Astrocyte of the spinal cord (primary cell): ENCODE data around the gene NEK11.

Experiments
- DNase-seq: peaks from one replicate; pipeline ENCODE4 v3.0.0; 2011; ENCODE audit warnings: low read depth, low spot score
- H3K4me3 ChIP-seq: 2 replicates; pipeline ENCODE4 v1.5.1; 2011; ENCODE audit warnings: low read depth, mild to moderate bottlenecking, low read length, moderate library complexity
- in situ Hi-C: cut with HindIII; loops from 2 replicates; pipeline ENCODE4 v1.10.0; 2017; ENCODE audit warnings: low sequenced_read_pairs
- TF ChIP-seq, protein P1 (sequence below): IDR thresholded peaks from 2 replicates; pipeline ENCODE4 v1.5.1; 2012; ENCODE audit warnings: low read depth, mild to moderate bottlenecking, low read length, inconsistent platforms

The NEK11 gene

DNA sequence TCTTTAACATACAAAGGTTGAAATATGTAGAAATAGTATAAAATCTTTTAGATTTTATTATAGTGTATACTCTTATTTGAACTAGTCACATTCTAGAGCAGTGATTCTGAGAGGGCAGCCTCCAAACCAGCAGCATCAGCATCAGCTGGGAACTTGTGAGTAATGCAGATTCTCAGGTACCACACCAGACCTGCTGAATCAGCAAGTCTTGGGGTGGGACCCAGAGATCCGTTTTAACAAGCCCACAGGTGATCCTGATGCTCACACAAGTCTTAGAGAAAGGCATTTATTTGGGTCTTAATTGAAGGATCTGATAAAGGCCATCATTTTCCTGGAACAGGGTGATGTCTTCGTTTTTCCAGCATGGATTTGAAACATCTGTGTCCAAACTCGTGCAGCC is 195.9 kb downstream of the NEK11 start:
- DNase-seq, result no peak
- TF ChIP-seq, protein P1, sequence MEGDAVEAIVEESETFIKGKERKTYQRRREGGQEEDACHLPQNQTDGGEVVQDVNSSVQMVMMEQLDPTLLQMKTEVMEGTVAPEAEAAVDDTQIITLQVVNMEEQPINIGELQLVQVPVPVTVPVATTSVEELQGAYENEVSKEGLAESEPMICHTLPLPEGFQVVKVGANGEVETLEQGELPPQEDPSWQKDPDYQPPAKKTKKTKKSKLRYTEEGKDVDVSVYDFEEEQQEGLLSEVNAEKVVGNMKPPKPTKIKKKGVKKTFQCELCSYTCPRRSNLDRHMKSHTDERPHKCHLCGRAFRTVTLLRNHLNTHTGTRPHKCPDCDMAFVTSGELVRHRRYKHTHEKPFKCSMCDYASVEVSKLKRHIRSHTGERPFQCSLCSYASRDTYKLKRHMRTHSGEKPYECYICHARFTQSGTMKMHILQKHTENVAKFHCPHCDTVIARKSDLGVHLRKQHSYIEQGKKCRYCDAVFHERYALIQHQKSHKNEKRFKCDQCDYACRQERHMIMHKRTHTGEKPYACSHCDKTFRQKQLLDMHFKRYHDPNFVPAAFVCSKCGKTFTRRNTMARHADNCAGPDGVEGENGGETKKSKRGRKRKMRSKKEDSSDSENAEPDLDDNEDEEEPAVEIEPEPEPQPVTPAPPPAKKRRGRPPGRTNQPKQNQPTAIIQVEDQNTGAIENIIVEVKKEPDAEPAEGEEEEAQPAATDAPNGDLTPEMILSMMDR, result no peak
- in situ Hi-C loops, result no loop called here
- no peak overlapping the region for H3K4me3 ChIP-seq

DNA sequence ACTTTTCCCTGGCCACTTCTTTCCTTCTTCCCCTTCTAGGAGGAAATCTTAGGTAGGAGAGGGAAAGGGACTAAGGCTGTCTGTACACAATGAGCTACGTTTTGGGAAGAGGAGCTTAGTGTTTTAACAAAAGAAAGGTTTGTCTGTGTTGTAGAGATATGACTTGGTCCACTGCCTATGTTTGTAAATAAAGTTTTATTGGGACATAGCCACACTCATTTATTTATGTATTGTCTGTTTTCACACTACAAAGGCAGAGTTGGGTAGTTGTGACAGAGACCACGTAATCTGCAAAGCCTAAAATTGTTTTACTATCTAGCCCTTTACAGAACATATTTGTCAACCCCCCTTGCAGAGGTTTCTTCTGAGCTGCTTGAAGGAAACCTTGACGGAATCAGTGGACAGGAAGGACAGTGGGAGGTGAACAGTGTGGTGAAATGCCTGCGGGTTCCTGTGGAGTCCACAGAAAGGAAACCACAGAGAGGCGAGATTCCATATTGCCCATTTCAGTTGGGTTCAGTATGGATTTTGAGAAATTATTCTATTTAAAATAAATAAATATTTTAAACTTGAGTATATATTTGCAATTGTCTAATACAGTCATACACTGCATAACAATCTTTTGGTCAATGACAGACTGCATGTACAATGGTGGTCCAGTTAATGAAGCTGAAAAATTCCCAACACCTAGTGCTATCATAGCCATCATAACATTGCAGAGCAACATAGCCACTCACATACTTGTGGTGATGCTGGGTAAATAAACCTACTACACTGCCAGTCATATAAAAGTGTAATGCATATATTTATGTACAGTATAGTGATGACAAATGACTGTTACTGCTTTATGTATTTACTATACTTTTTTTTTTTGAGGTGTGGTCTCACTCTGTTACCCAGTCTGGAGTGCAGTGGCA is 197.0 kb downstream of the NEK11 start:
- in situ Hi-C loops, result no loop called here
- TF ChIP-seq, protein P1, result no peak

DNA sequence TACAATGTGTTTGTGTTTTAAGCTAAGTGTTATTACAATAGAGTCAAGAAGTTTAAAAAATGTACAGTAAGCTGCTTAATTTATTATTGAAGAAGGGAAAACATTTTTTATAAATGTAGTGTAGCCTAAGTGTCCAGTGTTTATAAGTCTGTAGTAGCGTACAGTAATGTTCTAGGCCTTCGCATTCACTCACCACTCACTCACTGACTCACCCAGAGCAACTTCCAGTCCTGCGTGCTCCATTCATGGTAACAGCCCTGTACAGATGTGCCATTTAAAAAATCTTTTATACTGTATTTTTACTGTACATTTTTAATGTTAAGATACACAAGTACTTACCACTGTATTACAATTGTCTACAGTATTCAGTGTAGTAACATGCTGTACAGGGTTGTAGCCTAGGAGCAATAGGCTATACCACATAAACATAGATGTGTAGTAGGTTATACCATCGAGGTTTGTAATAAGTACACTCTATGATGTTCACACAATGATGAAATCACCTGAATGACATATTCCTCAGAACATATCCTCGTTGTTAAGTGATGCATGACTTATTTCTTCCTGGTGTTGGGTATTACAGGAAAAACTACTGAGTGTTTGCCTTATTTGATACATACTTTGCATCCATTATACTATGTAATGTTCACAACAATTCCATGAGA is 198.3 kb downstream of the NEK11 start:
- no peak overlapping the region for H3K4me3 ChIP-seq
- peak; percentile 65 for DNase-seq
- TF ChIP-seq, protein P1, result no peak
- in situ Hi-C loops, result no loop called here

More for the DNA sequence above, 197.0 kb downstream of the NEK11 start:
- DNase-seq, result no peak
- H3K4me3 ChIP-seq, result no peak overlapping the region

DNA sequence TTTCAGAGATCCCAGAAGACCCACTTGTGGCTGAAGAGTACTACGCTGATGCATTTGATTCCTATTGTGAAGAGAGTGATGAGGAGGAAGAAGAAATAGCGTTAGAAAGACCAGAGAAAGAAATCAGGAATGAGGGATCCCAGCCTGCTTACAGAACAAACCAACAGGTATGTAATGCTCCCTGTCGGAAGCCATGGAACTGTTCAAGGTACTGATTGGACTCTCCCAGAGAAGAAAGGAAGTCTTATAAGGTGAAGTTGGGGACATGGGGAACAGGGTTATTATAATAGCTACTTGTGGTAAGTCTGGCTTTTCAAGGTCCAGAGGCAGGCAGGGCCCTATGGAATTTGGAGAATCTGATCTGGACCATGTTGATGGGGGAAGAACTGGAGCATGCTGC is 201.8 kb downstream of the NEK11 start:
- TF ChIP-seq, protein P1, result no peak
- no peak for DNase-seq
- no peak overlapping the region for H3K4me3 ChIP-seq
- in situ Hi-C loops, result no loop called here

DNA sequence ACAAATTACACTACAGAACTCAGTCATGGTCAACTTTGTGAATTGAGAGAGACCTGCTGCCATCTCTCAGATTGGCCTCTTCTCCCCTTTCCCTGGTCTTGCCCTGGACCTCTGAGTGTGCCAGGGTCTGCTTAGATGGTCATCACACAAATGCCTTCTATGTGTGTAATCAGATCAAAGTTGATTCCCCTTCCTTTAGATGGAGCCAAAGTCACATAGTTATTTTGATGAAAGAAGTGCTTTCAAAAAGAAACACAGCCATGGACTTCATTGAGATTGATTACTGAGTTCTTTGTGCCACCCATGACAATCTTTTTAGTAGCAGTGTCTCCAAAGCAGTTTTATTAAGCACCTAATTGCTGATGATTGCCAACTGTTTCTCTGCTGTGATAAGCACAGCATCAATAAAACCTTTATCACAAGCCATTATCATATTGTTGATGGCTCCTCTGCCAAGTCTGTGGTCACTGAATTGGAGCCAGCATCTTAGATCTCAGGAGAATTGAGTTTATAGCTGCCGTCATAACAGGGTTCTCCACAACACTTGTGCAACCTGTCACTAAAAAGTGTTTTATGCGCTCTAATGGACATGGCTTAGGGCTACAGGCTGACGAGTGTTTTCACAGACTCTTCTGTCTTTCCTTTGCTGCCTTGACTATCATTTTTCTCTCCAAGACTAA is 205.2 kb downstream of the NEK11 start:
- TF ChIP-seq, protein P1, result peak; percentile 13
- in situ Hi-C loops, result no loop called here
- peak; percentile 54 for DNase-seq
- no peak overlapping the region for H3K4me3 ChIP-seq

DNA sequence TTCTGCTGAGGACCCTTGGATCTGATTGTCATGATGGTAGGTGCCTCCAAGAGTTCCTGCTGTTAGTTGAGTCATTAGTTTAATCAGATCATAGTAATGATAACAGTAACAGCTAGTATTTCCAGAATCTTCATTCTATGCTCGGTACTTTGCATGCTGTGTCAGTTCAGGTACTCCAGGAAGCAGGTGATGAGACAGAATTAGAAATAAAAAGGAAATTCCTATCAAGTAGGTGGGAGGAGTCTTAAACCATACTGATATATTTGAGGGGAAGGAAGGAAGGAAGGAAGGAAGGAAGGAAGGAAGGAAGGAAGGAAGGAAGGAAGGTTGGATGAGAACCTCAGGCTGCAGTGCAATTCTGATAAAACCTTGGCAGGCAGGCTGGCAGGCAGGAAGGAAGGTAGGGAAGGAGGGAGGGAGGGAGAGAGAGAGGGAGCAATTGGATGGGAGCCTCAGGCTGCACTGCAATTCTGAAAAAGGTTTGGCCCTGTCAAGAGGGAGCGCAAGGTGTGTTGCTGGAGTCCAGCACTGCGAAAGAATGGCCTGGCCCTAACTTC is 206.1 kb downstream of the NEK11 start:
- H3K4me3 ChIP-seq, result no peak overlapping the region
- DNase-seq, result no peak
- TF ChIP-seq, protein P1, result no peak
- in situ Hi-C loops, result no loop called here
